ENCODE results near the gene INSR. TPM values are rescaled to one million over a fixed set of nuclear protein-coding genes. Genes with fewer than 3 reads are reported as not detected.
A peak's percentile ranks its signal among the peaks of the same experiment; 100 is the strongest.

Gene INSR
- total and polyA plus RNA-seq, 10 of the 15 experiments (the other 5 are each of a cell fraction or from before 2014, with no cell fraction given) = 4.2 to 34.9 (median 13.6) TPM

DNA sequence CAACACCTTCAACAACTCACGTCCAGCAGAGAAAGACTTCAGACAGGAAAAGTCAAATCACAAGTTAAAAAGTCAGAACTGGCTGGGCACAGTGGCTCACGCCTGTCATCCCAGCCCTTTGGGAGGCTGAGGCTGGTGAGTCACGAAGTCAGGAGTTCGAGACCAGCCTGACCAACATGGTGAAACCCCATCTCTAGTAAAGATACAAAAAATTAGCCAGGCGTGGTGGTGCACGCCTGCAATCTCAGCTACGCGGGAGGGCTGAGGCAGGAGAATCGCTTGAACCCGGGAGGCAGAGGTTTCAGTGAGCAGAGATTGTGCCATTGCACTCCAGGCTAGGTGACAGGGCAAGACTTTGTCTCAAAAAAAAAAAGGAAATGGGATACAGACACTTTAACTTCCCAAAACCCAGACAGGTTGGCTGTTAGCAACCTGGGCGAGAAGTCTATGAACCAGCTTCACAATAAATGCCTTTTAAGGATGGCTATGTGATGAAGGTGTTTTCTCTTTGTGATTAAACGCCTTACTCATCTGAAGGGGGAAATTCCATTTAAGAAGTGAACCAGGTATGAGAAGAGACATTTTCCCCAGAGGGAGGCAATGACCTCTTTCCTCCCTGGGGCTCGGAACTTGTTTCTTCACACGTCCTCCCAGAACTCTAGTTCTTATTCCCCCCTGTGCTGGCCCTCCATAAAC is 80.4 kb downstream of the INSR start (continued):
- TF ChIP-seq, protein P1, sequence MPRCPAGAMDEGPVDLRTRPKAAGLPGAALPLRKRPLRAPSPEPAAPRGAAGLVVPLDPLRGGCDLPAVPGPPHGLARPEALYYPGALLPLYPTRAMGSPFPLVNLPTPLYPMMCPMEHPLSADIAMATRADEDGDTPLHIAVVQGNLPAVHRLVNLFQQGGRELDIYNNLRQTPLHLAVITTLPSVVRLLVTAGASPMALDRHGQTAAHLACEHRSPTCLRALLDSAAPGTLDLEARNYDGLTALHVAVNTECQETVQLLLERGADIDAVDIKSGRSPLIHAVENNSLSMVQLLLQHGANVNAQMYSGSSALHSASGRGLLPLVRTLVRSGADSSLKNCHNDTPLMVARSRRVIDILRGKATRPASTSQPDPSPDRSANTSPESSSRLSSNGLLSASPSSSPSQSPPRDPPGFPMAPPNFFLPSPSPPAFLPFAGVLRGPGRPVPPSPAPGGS (IDR thresholded peaks at IDR 0.05; ENCODE audit: borderline replicate concordance, insufficient read depth, low read depth, low read length, poor library complexity, severe bottlenecking) = peak; percentile 62
- TF ChIP-seq LARP7 (IDR thresholded peaks at IDR 0.05) (no peak), RUNX3 (IDR thresholded peaks at IDR 0.05; ENCODE audit: low read length) (peak; percentile 22; the same call in 1 of the 2 replicates), POLR2AphosphoS2 (IDR thresholded peaks at IDR 0.05; ENCODE audit: low read depth, low read length) (no peak), ZNF207 (IDR thresholded peaks at IDR 0.05; ENCODE audit: borderline replicate concordance) (0 out of 2 replicates have a peak, but pooled peaks have one; percentile 49)

DNA sequence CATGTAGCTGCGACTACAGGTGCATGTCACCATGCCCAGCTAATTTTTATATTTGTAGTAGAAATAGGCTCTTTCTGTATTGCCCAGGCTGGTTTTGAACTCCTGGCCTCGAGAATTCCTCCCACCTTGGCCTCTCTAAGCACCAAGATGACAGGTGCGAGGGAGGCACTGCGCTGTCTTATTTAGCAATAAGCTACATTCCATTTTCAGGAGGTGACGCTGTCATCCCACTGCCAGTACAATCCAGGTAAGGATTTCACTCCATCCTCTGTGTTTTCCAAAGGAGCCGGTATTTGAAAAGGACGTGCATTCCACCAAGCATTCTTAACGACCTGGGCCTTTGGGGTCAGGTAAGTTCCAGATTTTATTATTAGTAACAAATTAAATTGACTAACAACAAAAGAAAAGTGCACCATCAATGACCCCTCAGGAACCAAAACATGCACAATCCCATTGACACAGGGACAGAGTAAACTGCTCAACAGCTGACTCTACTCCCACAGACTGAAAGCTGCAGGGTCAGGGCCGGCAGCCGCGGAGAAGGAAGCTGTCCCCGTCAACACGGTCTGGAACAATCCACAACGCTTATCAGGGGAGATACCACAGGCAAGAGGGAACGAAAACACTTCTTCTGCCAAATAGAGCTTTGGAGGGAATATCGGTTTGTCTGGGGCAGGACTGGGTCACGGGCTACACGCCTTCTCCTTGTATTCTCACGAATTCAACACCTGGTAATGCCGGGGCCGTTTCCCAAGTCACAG is 82.8 kb downstream of the INSR start:
- Histone ChIP-seq H3K27me3 (replicated peaks in 1 of 2; ENCODE audit: control insufficient read depth in 2 of 2, insufficient read depth in 2 of 2, low read length in 1 of 2) (no peaks in the 10 kb centered on the region), H3K4me1 (ENCODE audit: control insufficient read depth, insufficient read depth, low read length) (peaks cover 55% of the 10 kb centered on the region), H4K20me1 (ENCODE audit: control insufficient read depth, insufficient read depth) (no peaks in the 10 kb centered on the region), H3K9ac (ENCODE audit: control insufficient read depth, insufficient read depth, low read length) (no peak overlapping the region), H3K4me3 (no peak overlapping the region), H3K27ac (ENCODE audit: control insufficient read depth, insufficient read depth) (no peak overlapping the region), H3K36me3 (ENCODE audit: control insufficient read depth in 2 of 2, insufficient read depth in 2 of 2, low read length in 1 of 2) (no peaks in the 10 kb centered on the region; a peak in 1 of 4 replicates), H2AFZ (ENCODE audit: control insufficient read depth, low read depth, low read length) (no peak overlapping the region), H3K4me2 (ENCODE audit: control insufficient read depth, insufficient read depth) (no peak overlapping the region), H3K79me2 (ENCODE audit: control insufficient read depth, insufficient read depth, low read length) (peaks cover 53% of the 10 kb centered on the region), H3K9me3 (replicated peaks; ENCODE audit: control insufficient read depth, insufficient read depth, low read length) (no peaks in the 10 kb centered on the region; the same call in 2 of the 3 replicates)
- 79% methylated on average over 21 of the region's 21 CpGs for WGBS (ENCODE audit: insufficient coverage, insufficient replicate concordance, low lambda C conversion rate, missing lambda C conversion rate)
- intact Hi-C loops (cut with micrococcal nuclease; ENCODE audit: unreplicated experiment) = loop anchor here (5.0 kb wide), 1 partner anchor 81 kb away; the partner anchor contains the start of gene INSR
- FAIRE-seq (no peak), DNase-seq (ENCODE audit: low read depth, low spot score) (no peak), ATAC-seq (no peak)
- RAD21 ChIA-PET (ENCODE audit: unreplicated experiment) = interaction anchor here (1.2 to 1.6 kb wide), 3 partner anchors 10 to 83 kb away, joined by 3 to 5 read pairs (median 3); partner anchors contain the start of gene INSR
- POLR2A ChIA-PET = interaction anchor here (0.6 to 3.0 kb wide), 5 partner anchors 10 to 468 kb away, joined by 3 to 21 read pairs (median 3); no protein-coding TSS in a partner anchor
- in situ Hi-C loops (cut with MboI) = no loop called here
- BruUV-seq (replicated peaks) = no TSS peak
- CTCF ChIA-PET = interaction anchor here (0.6 to 1.9 kb wide), 4 partner anchors 11 to 118 kb away, joined by 4 to 5 read pairs (median 4); no protein-coding TSS in a partner anchor
- SMC1A ChIA-PET (ENCODE audit: uncharacterized antibody, unreplicated experiment) = interaction anchor here (0.8 to 1.7 kb wide), 10 partner anchors 10 to 115 kb away, joined by 3 to 9 read pairs (median 4); no protein-coding TSS in a partner anchor
- TF ChIP-seq ZNF217 (IDR thresholded peaks at IDR 0.05) (no peak), CBFB (IDR thresholded peaks at IDR 0.05; ENCODE audit: low read depth) (no peak), SMC3 (IDR thresholded peaks at IDR 0.05; ENCODE audit: borderline replicate concordance, low read length) (no peak)
- TF ChIP-seq, protein P2, sequence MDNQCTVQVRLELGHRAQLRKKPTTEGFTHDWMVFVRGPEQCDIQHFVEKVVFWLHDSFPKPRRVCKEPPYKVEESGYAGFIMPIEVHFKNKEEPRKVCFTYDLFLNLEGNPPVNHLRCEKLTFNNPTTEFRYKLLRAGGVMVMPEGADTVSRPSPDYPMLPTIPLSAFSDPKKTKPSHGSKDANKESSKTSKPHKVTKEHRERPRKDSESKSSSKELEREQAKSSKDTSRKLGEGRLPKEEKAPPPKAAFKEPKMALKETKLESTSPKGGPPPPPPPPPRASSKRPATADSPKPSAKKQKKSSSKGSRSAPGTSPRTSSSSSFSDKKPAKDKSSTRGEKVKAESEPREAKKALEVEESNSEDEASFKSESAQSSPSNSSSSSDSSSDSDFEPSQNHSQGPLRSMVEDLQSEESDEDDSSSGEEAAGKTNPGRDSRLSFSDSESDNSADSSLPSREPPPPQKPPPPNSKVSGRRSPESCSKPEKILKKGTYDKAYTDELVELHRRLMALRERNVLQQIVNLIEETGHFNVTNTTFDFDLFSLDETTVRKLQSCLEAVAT (IDR thresholded peaks at IDR 0.05) = peak; percentile 65; the same call in 1 of the 2 replicates
- TF ChIP-seq, protein P3, sequence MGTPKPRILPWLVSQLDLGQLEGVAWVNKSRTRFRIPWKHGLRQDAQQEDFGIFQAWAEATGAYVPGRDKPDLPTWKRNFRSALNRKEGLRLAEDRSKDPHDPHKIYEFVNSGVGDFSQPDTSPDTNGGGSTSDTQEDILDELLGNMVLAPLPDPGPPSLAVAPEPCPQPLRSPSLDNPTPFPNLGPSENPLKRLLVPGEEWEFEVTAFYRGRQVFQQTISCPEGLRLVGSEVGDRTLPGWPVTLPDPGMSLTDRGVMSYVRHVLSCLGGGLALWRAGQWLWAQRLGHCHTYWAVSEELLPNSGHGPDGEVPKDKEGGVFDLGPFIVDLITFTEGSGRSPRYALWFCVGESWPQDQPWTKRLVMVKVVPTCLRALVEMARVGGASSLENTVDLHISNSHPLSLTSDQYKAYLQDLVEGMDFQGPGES (IDR thresholded peaks at IDR 0.05) = no peak
- TF ChIP-seq, protein P4, sequence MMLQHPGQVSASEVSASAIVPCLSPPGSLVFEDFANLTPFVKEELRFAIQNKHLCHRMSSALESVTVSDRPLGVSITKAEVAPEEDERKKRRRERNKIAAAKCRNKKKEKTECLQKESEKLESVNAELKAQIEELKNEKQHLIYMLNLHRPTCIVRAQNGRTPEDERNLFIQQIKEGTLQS (IDR thresholded peaks at IDR 0.05; ENCODE audit: borderline replicate concordance, extremely low read depth, low read depth, low read length) = no peak

All from GM12878 (cell line).